GM12878 (cell line): ENCODE data around the gene NT5C3B. TPM values are rescaled to one million over a fixed set of nuclear protein-coding genes. Genes with fewer than 3 reads are reported as not detected.

Experiments used
- ATAC-seq: fragments of 200-7000 bp; cut with Tn5 transposase; 3 replicates; pipeline ENCODE4 v1.9.1; 2020; ENCODE audit warnings: mild to moderate bottlenecking, moderate library complexity
- BruUV-seq: library from RNA; stranded (reverse); fragments of 400-500 nt; replicated peaks from 2 replicates; lab custom pipeline; 2021; lab: Mats Ljungman, UMichigan
- CTCF ChIA-PET: fragments of 300-600 bp; sonication (Branson Sonifier 250); formaldehyde crosslinking; extraction: SDS; loops from one replicate; lab custom pipeline; 2021; ENCODE audit warnings: inconsistent platforms; lab: Yijun Ruan, JAX
- POLR2A ChIA-PET: fragments of 350-600 bp; formaldehyde crosslinking; extraction: SDS; loops from one replicate; lab custom pipeline; 2021; ENCODE audit warnings: inconsistent platforms; lab: Charles Lee
- RAD21 ChIA-PET: fragments of 300-600 bp; sonication (Branson Sonifier 250); formaldehyde crosslinking; loops from one replicate; lab custom pipeline; 2023; ENCODE audit warnings: antibody characterized with exemption; ENCODE audit not compliant: unreplicated experiment; lab: Charles Lee
- SMC1A ChIA-PET: fragments of 300-600 bp; sonication (Branson Sonifier 250); formaldehyde crosslinking; loops from one replicate; lab custom pipeline; 2023; ENCODE audit not compliant: unreplicated experiment, uncharacterized antibody; lab: Charles Lee
- DNase-seq: peaks from one replicate; pipeline ENCODE4 v3.0.0-alpha.2; 2011; ENCODE audit warnings: low read depth, low spot score
- FAIRE-seq: peaks from 3 replicates; lab custom pipeline; 2011; peaks lifted over from hg19 to GRCh38; lab: Jason Lieb, UNC
- H2AFZ ChIP-seq: 2 replicates; pipeline ENCODE4 v1.6.0; 2011; ENCODE audit warnings: low read depth, low read length, control low read depth; ENCODE audit not compliant: control insufficient read depth
- H3K27ac ChIP-seq: 2 replicates; pipeline ENCODE4 v1.5.1; 2011; ENCODE audit warnings: control low read depth; ENCODE audit not compliant: control insufficient read depth, insufficient read depth
- H3K27me3 ChIP-seq, 2 experiments: replicated peaks in 1 of 2; 2 replicates each; pipeline versions ENCODE4 v1.6.0 to v1.6.1; 2011; ENCODE audit warnings: low read length in 1 of 2; ENCODE audit not compliant: control insufficient read depth in 2 of 2, insufficient read depth in 2 of 2
- H3K36me3 ChIP-seq, 2 experiments: 2 replicates each; pipeline ENCODE4 v1.5.1; 2011; ENCODE audit warnings: low read length in 1 of 2; ENCODE audit not compliant: control insufficient read depth in 2 of 2, insufficient read depth in 2 of 2
- H3K4me1 ChIP-seq: 2 replicates; pipeline ENCODE4 v1.6.1; 2011; ENCODE audit warnings: mild to moderate bottlenecking, low read length, moderate library complexity, mixed read lengths; ENCODE audit not compliant: control insufficient read depth, insufficient read depth
- H3K4me2 ChIP-seq: 2 replicates; pipeline ENCODE4 v1.6.0; 2011; ENCODE audit warnings: control low read depth; ENCODE audit not compliant: control insufficient read depth, insufficient read depth
- H3K4me3 ChIP-seq: fragments of 200-600 bp; sonication (generic); 2 replicates; pipeline ENCODE4 v1.5.1; 2016
- H3K79me2 ChIP-seq: 2 replicates; pipeline ENCODE4 v1.6.0; 2011; ENCODE audit warnings: low read length; ENCODE audit not compliant: control insufficient read depth, insufficient read depth
- H3K9ac ChIP-seq: 2 replicates; pipeline ENCODE4 v1.8.0; 2011; ENCODE audit warnings: low read length, control low read depth, mixed read lengths; ENCODE audit not compliant: control insufficient read depth, insufficient read depth
- H3K9me3 ChIP-seq: replicated peaks from 3 replicates; pipeline ENCODE4 v1.5.1; 2011; ENCODE audit warnings: mild to moderate bottlenecking, low read length; ENCODE audit not compliant: control insufficient read depth, insufficient read depth
- H4K20me1 ChIP-seq: 2 replicates; pipeline ENCODE4 v1.6.0; 2011; ENCODE audit not compliant: control insufficient read depth, insufficient read depth
- BMI1 ChIP-seq: fragments of 450-650 bp; IDR thresholded peaks from 2 replicates; pipeline ENCODE4 v1.6.1; 2016; ENCODE audit warnings: mild to moderate bottlenecking, moderate library complexity, borderline replicate concordance
- CHD2 ChIP-seq: IDR thresholded peaks from 2 replicates; pipeline ENCODE4 v1.6.1; 2011; ENCODE audit warnings: low read depth, low read length, improper control_type of control experiment, borderline replicate concordance
- CREB1 ChIP-seq: IDR thresholded peaks from 2 replicates; pipeline ENCODE4 v1.6.1; 2012; ENCODE audit warnings: low read depth, mild to moderate bottlenecking, inconsistent platforms
- FOS ChIP-seq: IDR thresholded peaks from 3 replicates; pipeline ENCODE4 v1.6.1; 2011; ENCODE audit warnings: borderline replicate concordance; ENCODE audit not compliant: insufficient read length; ENCODE audit errors: extremely low read depth
- IKZF1 ChIP-seq: fragments of 450-650 bp; conservative IDR thresholded peaks from 2 replicates; pipeline ENCODE4 v1.6.1; 2017; ENCODE audit warnings: antibody characterized with exemption, mild to moderate bottlenecking
- NBN ChIP-seq: fragments of 450-650 bp; IDR thresholded peaks from 2 replicates; pipeline ENCODE4 v1.6.1; 2016
- POLR2AphosphoS5 ChIP-seq: IDR thresholded peaks from 2 replicates; pipeline ENCODE4 v1.6.1; 2011; ENCODE audit warnings: mild to moderate bottlenecking, low read length, inconsistent platforms
- PRDM15 ChIP-seq: fragments of 450-650 bp; formaldehyde crosslinking; IDR thresholded peaks from 2 replicates; pipeline ENCODE4 v1.4.0; 2020; ENCODE audit warnings: mild to moderate bottlenecking, moderate library complexity
- SMAD5 ChIP-seq: IDR thresholded peaks from 2 replicates; pipeline ENCODE4 v1.6.1; 2016; ENCODE audit warnings: antibody characterized with exemption, low read depth
- SP1 ChIP-seq: IDR thresholded peaks from one replicate; pipeline ENCODE4 v1.6.1; 2011; ENCODE audit warnings: low read depth, low read length
- ZNF24 ChIP-seq: fragments of 450-650 bp; IDR thresholded peaks from 2 replicates; pipeline ENCODE4 v1.6.1; 2017; ENCODE audit warnings: antibody characterized with exemption, mild to moderate bottlenecking
- WGBS: methylation state at CpG from one replicate; pipeline ENCODE4 v1.1.6; 2016; ENCODE audit warnings: low lambda C conversion rate; ENCODE audit not compliant: insufficient replicate concordance, insufficient coverage; ENCODE audit errors: missing lambda C conversion rate; 5-methylcytosine and 5-hydroxymethylcytosine counted together
- in situ Hi-C: fragments of 300-500 bp; cut with MboI; formaldehyde crosslinking; loops from 9 replicates; pipeline ENCODE4 v1.14.3; 2018; ENCODE audit warnings: mixed read lengths
- intact Hi-C: fragments of 100-400 bp; cut with micrococcal nuclease; formaldehyde crosslinking; loops from one replicate; pipeline ENCODE4 v1.14.2; 2022; ENCODE audit not compliant: unreplicated experiment
- polyA plus RNA-seq, 11 experiments: library from polyadenylated mRNA; depleted of rRNA in 4 of 11; unstranded in 6 of 11; stranded (reverse) in 5 of 11; fragments of >200 nt; fragmentation: Nextera tagmentation in 4 of 11; fragmentation: Illumina TruSeq in 1 of 11; extraction: Ambion mirVana in 4 of 11; extraction: Trizol in 1 of 11; gene quantifications; 1 replicate in 1 of 11; 2 replicates in 10 of 11; pipeline versions ENCODE4 v1.2.1 to v1.2.3, GENCODE V29; 2011 to 2016; ENCODE audit warnings: inconsistent platforms in 2 of 11, missing spikeins in 2 of 11, low read depth in 1 of 11
- total RNA-seq, 4 experiments: library from RNA; depleted of rRNA in 3 of 4; stranded (reverse); fragments of >200 nt in 3 of 4; fragmentation: Illumina TruSeq in 1 of 4; extraction: Trizol in 1 of 4; gene quantifications; 2 replicates each; pipeline versions ENCODE4 v1.2.1 to v1.2.3, GENCODE V29; 2013 to 2021
- TF ChIP-seq, protein P1 (sequence below): fragments of 450-650 bp; IDR thresholded peaks from 2 replicates; pipeline ENCODE4 v1.6.1; 2017; ENCODE audit warnings: mild to moderate bottlenecking, moderate library complexity
- TF ChIP-seq, protein P2 (sequence below): IDR thresholded peaks from 2 replicates; pipeline ENCODE4 v1.6.1; 2012; ENCODE audit warnings: low read depth, low read length, improper control_type of control experiment
- TF ChIP-seq, protein P3 (sequence below): fragments of 450-650 bp; IDR thresholded peaks from 2 replicates; pipeline ENCODE4 v1.6.1; 2014; ENCODE audit warnings: mild to moderate bottlenecking

The NT5C3B gene
- total and polyA plus RNA-seq, 10 of the 15 experiments (the other 5 are each of a cell fraction or from before 2014, with no cell fraction given): 0.52 to 64.6 (median 41.0) TPM

DNA sequence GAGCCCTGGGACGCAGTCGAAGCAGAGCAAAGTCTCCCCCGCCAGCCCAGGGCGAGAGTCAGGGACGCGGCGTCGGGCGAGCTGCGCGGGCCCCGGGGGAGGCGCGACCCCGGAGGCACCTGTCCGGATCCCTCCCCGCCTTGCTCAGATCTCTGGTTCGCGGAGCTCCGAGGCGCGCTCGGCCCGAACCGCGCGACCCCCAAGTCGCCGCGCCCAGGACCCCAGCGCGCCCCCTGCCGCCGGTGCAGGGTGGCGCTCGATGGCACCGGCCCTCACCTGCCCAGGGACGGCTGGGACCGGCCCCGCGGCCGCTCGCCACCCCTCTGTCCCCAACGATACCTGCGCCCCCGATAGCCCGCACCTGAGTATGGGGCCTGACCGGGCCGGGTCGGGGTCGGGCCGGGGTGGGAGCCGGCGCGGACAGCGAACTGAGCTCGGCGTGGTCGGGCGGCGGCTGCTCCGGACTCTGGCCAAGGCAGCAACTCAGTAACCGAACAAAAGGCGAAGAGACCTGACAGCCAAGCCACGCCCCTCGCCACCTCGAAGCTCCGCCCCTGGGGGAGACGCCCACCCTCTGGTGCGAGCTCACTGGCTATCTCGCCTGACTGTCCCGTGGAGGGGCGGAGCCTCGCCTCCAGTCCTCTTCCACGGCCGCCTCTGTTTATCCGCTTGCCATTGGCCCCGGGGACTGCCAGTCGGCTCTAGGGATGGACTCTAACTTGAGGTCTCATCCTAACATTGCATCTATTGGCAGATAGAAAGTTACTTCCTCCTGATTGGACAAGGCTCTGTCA is 49.6 kb downstream of the NT5C3B start, which contains the start of gene JUP:
Gene JUP, minus strand, starts transcription at position 485 of the 794 bp plus-strand sequence. CDS start 14,857 bp downstream, outside the sequence.
- WGBS: 1% methylated on average over 59 of the region's 79 CpGs
- SMC1A ChIA-PET: interaction anchor here (0.6 to 2.0 kb wide), 7 partner anchors 10 to 100 kb away, joined by 3 to 8 read pairs (median 3); no protein-coding TSS in a partner anchor
- POLR2A ChIA-PET: interaction anchor here (0.6 to 1.5 kb wide), 7 partner anchors 12 to 133 kb away, joined by 3 to 8 read pairs (median 3); partner anchors contain the start of gene ACLY
- H2AFZ ChIP-seq: peak within 1 kb of the TSS; percentile 58
- peaks cover 0 to 6% of the 10 kb centered on the region in 2 experiments; a peak in 1 of 4 replicates for H3K27me3 ChIP-seq
- FAIRE-seq (peak; percentile 95), ATAC-seq (peak; percentile 98), DNase-seq (peak; percentile 80)
- no TSS peak for BruUV-seq
- CTCF ChIA-PET: interaction anchor here (0.6 to 2.0 kb wide), 12 partner anchors 8 to 1612 kb away, joined by 3 to 15 read pairs (median 4); no protein-coding TSS in a partner anchor
- H3K79me2 ChIP-seq: no peaks in the 10 kb centered on the region
- no peak within 1 kb of the TSS for H3K27ac ChIP-seq
- no peak within 1 kb of the TSS for H3K9ac ChIP-seq
- no peaks in the 10 kb centered on the region for H4K20me1 ChIP-seq
- H3K4me1 ChIP-seq: peaks cover 13% of the 10 kb centered on the region
- RAD21 ChIA-PET: interaction anchor here (0.7 to 1.6 kb wide), 8 partner anchors 14 to 144 kb away, joined by 3 to 6 read pairs (median 3); partner anchors contain the start of gene ODAD4
- in situ Hi-C loops (no loop called here), intact Hi-C loops (no loop called here)
- H3K36me3 ChIP-seq: no peaks in the 10 kb centered on the region
- peak within 1 kb of the TSS; percentile 71 for H3K4me2 ChIP-seq
- no peaks in the 10 kb centered on the region; the same call in 2 of the 3 replicates for H3K9me3 ChIP-seq
- H3K4me3 ChIP-seq: peak within 1 kb of the TSS; percentile 67; the same call in 1 of the 2 replicates
- TF ChIP-seq SMAD5 (no peak), POLR2AphosphoS5 (0 out of 2 replicates have a peak, but pooled peaks have one; percentile 30), CHD2 (peak; percentile 91), CREB1 (peak; percentile 68), FOS (peak; percentile 71), BMI1 (no peak), IKZF1 (peak; percentile 62), SP1 (peak; percentile 98), ZNF24 (no peak), NBN (no peak), PRDM15 (no peak)
- TF ChIP-seq, protein P1, sequence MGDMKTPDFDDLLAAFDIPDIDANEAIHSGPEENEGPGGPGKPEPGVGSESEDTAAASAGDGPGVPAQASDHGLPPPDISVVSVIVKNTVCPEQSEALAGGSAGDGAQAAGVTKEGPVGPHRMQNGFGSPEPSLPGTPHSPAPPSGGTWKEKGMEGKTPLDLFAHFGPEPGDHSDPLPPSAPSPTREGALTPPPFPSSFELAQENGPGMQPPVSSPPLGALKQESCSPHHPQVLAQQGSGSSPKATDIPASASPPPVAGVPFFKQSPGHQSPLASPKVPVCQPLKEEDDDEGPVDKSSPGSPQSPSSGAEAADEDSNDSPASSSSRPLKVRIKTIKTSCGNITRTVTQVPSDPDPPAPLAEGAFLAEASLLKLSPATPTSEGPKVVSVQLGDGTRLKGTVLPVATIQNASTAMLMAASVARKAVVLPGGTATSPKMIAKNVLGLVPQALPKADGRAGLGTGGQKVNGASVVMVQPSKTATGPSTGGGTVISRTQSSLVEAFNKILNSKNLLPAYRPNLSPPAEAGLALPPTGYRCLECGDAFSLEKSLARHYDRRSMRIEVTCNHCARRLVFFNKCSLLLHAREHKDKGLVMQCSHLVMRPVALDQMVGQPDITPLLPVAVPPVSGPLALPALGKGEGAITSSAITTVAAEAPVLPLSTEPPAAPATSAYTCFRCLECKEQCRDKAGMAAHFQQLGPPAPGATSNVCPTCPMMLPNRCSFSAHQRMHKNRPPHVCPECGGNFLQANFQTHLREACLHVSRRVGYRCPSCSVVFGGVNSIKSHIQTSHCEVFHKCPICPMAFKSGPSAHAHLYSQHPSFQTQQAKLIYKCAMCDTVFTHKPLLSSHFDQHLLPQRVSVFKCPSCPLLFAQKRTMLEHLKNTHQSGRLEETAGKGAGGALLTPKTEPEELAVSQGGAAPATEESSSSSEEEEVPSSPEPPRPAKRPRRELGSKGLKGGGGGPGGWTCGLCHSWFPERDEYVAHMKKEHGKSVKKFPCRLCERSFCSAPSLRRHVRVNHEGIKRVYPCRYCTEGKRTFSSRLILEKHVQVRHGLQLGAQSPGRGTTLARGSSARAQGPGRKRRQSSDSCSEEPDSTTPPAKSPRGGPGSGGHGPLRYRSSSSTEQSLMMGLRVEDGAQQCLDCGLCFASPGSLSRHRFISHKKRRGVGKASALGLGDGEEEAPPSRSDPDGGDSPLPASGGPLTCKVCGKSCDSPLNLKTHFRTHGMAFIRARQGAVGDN: peak; percentile 45; the same call in 1 of the 2 replicates
- TF ChIP-seq, protein P2, sequence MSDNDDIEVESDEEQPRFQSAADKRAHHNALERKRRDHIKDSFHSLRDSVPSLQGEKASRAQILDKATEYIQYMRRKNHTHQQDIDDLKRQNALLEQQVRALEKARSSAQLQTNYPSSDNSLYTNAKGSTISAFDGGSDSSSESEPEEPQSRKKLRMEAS: no peak
- TF ChIP-seq, protein P3, sequence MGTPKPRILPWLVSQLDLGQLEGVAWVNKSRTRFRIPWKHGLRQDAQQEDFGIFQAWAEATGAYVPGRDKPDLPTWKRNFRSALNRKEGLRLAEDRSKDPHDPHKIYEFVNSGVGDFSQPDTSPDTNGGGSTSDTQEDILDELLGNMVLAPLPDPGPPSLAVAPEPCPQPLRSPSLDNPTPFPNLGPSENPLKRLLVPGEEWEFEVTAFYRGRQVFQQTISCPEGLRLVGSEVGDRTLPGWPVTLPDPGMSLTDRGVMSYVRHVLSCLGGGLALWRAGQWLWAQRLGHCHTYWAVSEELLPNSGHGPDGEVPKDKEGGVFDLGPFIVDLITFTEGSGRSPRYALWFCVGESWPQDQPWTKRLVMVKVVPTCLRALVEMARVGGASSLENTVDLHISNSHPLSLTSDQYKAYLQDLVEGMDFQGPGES: peak; percentile 92
